DMS 273 (cell line): ENCODE data around the gene PIM3.
A peak's percentile ranks its signal among the peaks of the same experiment; 100 is the strongest.

Experiments used
- DNase-seq: peaks from one replicate; lab custom pipeline; 2025; ENCODE audit not compliant: unreplicated experiment; lab: John Stamatoyannopoulos, UW

Gene PIM3

GRCh38 chr22:49927483-49928184 lies 32.9 kb upstream of the PIM3 start:
- no peak for DNase-seq

GRCh38 chr22:49928185-49928495 lies 32.4 kb upstream of the PIM3 start:
- DNase-seq, result no peak

- DNase-seq, result no peak
Measured at GRCh38 chr22:49928555-49929210, 31.9 kb upstream of the PIM3 start.

GRCh38 chr22:49929211-49929979 lies 31.2 kb upstream of the PIM3 start:
- peak; percentile 74 for DNase-seq

- peak; percentile 40 for DNase-seq
Measured at GRCh38 chr22:49929994-49930575, 30.5 kb upstream of the PIM3 start.

- DNase-seq, result peak; percentile 66
Measured at GRCh38 chr22:49930596-49931412, 29.8 kb upstream of the PIM3 start.

- DNase-seq, result peak; percentile 36
Measured at GRCh38 chr22:49933236-49934159, 27.1 kb upstream of the PIM3 start.

GRCh38 chr22:49934160-49934890 lies 26.2 kb upstream of the PIM3 start:
- DNase-seq, result peak; percentile 64

GRCh38 chr22:49934891-49935557 lies 25.5 kb upstream of the PIM3 start:
- peak; percentile 82 for DNase-seq

GRCh38 chr22:49935561-49935960 lies 25.0 kb upstream of the PIM3 start:
- peak; percentile 47 for DNase-seq

- DNase-seq, result peak; percentile 87
Measured at GRCh38 chr22:49936018-49936972, 24.3 kb upstream of the PIM3 start.

GRCh38 chr22:49936973-49937757 lies 23.4 kb upstream of the PIM3 start:
- DNase-seq, result peak; percentile 76

GRCh38 chr22:49937758-49938564 lies 22.6 kb upstream of the PIM3 start:
- no peak for DNase-seq

GRCh38 chr22:49938565-49939136 lies 21.9 kb upstream of the PIM3 start:
- DNase-seq, result no peak

- no peak for DNase-seq
Measured at GRCh38 chr22:49941507-49942316, 18.9 kb upstream of the PIM3 start.
